Activated naive CD4-positive, alpha-beta T cell treated with anti-CD3 and anti-CD28 coated beads, Interleukin-2, amount 50 U/mL, for 24 hours (primary cell): ENCODE data around the gene CELSR1.
"Not testable (repeated sequence)": the region's sequence is repeated elsewhere in the genome, so short reads cannot be mapped to it uniquely, and the experiment has no call there.

Source experiments
- H3K27ac Mint-ChIP-seq: one replicate; pipeline ENCODE4 v1.8.0; 2021; ENCODE audit warnings: mild to moderate bottlenecking, mixed read lengths
- H3K27me3 Mint-ChIP-seq: one replicate; pipeline ENCODE4 v1.8.0; 2021; ENCODE audit warnings: mixed read lengths
- H3K36me3 Mint-ChIP-seq: one replicate; pipeline ENCODE4 v1.8.0; 2021; ENCODE audit warnings: mixed read lengths
- H3K4me1 Mint-ChIP-seq: one replicate; pipeline ENCODE4 v1.8.0; 2021; ENCODE audit warnings: mixed read lengths
- H3K4me3 Mint-ChIP-seq: one replicate; pipeline ENCODE4 v1.8.0; 2021; ENCODE audit warnings: mild to moderate bottlenecking, mixed read lengths
- H3K9me3 Mint-ChIP-seq: one replicate; pipeline ENCODE4 v1.8.0; 2021; ENCODE audit warnings: mixed read lengths

Gene CELSR1

GRCh38 chr22:46502440-46503175, 34.8 kb downstream of the CELSR1 start:
- H3K4me1 Mint-ChIP-seq, result peaks cover 16% of the 10 kb centered on the region

GRCh38 chr22:46501701-46502100, 35.7 kb downstream of the CELSR1 start:
- no peaks in the 10 kb centered on the region for H3K9me3 Mint-ChIP-seq
- no peaks in the 10 kb centered on the region for H3K36me3 Mint-ChIP-seq
- H3K27ac Mint-ChIP-seq, result no peak overlapping the region
- peaks cover 2% of the 10 kb centered on the region for H3K27me3 Mint-ChIP-seq
- H3K4me3 Mint-ChIP-seq, result no peak overlapping the region
- H3K4me1 Mint-ChIP-seq, result peaks cover 16% of the 10 kb centered on the region

More at GRCh38 chr22:46502440-46503175, 34.8 kb downstream of the CELSR1 start:
- no peaks in the 10 kb centered on the region for H3K36me3 Mint-ChIP-seq
- no peak overlapping the region for H3K27ac Mint-ChIP-seq
- no peaks in the 10 kb centered on the region for H3K9me3 Mint-ChIP-seq
- peaks cover 2% of the 10 kb centered on the region for H3K27me3 Mint-ChIP-seq
- H3K4me3 Mint-ChIP-seq, result no peak overlapping the region

GRCh38 chr22:46501265-46501664, 36.2 kb downstream of the CELSR1 start:
- peaks cover 16% of the 10 kb centered on the region for H3K4me1 Mint-ChIP-seq
- not testable (repeated sequence) for H3K27ac Mint-ChIP-seq, H3K9me3 Mint-ChIP-seq, H3K36me3 Mint-ChIP-seq, H3K27me3 Mint-ChIP-seq, H3K4me3 Mint-ChIP-seq

- Mint-ChIP-seq H3K36me3 (no peaks in the 10 kb centered on the region), H3K4me3 (no peak overlapping the region), H3K4me1 (peaks cover 16% of the 10 kb centered on the region), H3K27ac (no peak overlapping the region), H3K27me3 (peaks cover 2% of the 10 kb centered on the region), H3K9me3 (no peaks in the 10 kb centered on the region)
Observed at GRCh38 chr22:46500201-46500600, 37.2 kb downstream of the CELSR1 start.

GRCh38 chr22:46499805-46500189, 37.6 kb downstream of the CELSR1 start:
- Mint-ChIP-seq H3K9me3 (no peaks in the 10 kb centered on the region), H3K4me3 (no peak overlapping the region)

GRCh38 chr22:46491946-46492345, 45.5 kb downstream of the CELSR1 start:
- Mint-ChIP-seq H3K9me3 (no peaks in the 10 kb centered on the region), H3K36me3 (no peaks in the 10 kb centered on the region), H3K4me3 (no peak overlapping the region), H3K27ac (no peak overlapping the region), H3K4me1 (no peaks in the 10 kb centered on the region), H3K27me3 (peaks cover 2% of the 10 kb centered on the region)

More at GRCh38 chr22:46499805-46500189, 37.6 kb downstream of the CELSR1 start:
- H3K27me3 Mint-ChIP-seq, result peaks cover 2% of the 10 kb centered on the region
- H3K36me3 Mint-ChIP-seq, result no peaks in the 10 kb centered on the region
- H3K27ac Mint-ChIP-seq, result no peak overlapping the region
- H3K4me1 Mint-ChIP-seq, result peaks cover 16% of the 10 kb centered on the region

GRCh38 chr22:46490538-46490937, 46.9 kb downstream of the CELSR1 start:
- Mint-ChIP-seq H3K4me3 (no peak overlapping the region), H3K27ac (no peak overlapping the region), H3K9me3 (no peaks in the 10 kb centered on the region), H3K4me1 (no peaks in the 10 kb centered on the region), H3K27me3 (peaks cover 2% of the 10 kb centered on the region), H3K36me3 (no peaks in the 10 kb centered on the region)

- Mint-ChIP-seq H3K4me3 (no peak overlapping the region), H3K27ac (no peak overlapping the region), H3K36me3 (no peaks in the 10 kb centered on the region), H3K27me3 (peaks cover 1% of the 10 kb centered on the region), H3K9me3 (no peaks in the 10 kb centered on the region), H3K4me1 (no peaks in the 10 kb centered on the region)
Observed at GRCh38 chr22:46486996-46487717, 50.3 kb downstream of the CELSR1 start.

GRCh38 chr22:46484861-46485595, 52.4 kb downstream of the CELSR1 start:
- Mint-ChIP-seq H3K4me3 (no peak overlapping the region), H3K27ac (no peak overlapping the region), H3K27me3 (no peaks in the 10 kb centered on the region), H3K36me3 (no peaks in the 10 kb centered on the region), H3K9me3 (no peaks in the 10 kb centered on the region), H3K4me1 (peaks cover 5% of the 10 kb centered on the region)

GRCh38 chr22:46484156-46484860, 53.1 kb downstream of the CELSR1 start:
- Mint-ChIP-seq H3K4me1 (peaks cover 5% of the 10 kb centered on the region), H3K27ac (no peak overlapping the region), H3K9me3 (no peaks in the 10 kb centered on the region), H3K27me3 (no peaks in the 10 kb centered on the region), H3K4me3 (no peak overlapping the region), H3K36me3 (no peaks in the 10 kb centered on the region)

- H3K27ac Mint-ChIP-seq, result no peak overlapping the region
- H3K27me3 Mint-ChIP-seq, result no peaks in the 10 kb centered on the region
- H3K4me3 Mint-ChIP-seq, result no peak overlapping the region
- H3K9me3 Mint-ChIP-seq, result no peaks in the 10 kb centered on the region
- peaks cover 5% of the 10 kb centered on the region for H3K4me1 Mint-ChIP-seq
- no peaks in the 10 kb centered on the region for H3K36me3 Mint-ChIP-seq
Observed at GRCh38 chr22:46483353-46483752, 54.1 kb downstream of the CELSR1 start.

GRCh38 chr22:46482056-46482675, 55.3 kb downstream of the CELSR1 start:
- no peaks in the 10 kb centered on the region for H3K27me3 Mint-ChIP-seq
- H3K4me3 Mint-ChIP-seq, result no peak overlapping the region
- H3K27ac Mint-ChIP-seq, result no peak overlapping the region
- no peaks in the 10 kb centered on the region for H3K36me3 Mint-ChIP-seq
- H3K4me1 Mint-ChIP-seq, result peaks cover 5% of the 10 kb centered on the region
- H3K9me3 Mint-ChIP-seq, result no peaks in the 10 kb centered on the region

GRCh38 chr22:46481386-46481785, 56.0 kb downstream of the CELSR1 start:
- peaks cover 5% of the 10 kb centered on the region for H3K4me1 Mint-ChIP-seq
- H3K9me3 Mint-ChIP-seq, result no peaks in the 10 kb centered on the region
- H3K36me3 Mint-ChIP-seq, result no peaks in the 10 kb centered on the region
- no peak overlapping the region for H3K4me3 Mint-ChIP-seq
- H3K27me3 Mint-ChIP-seq, result no peaks in the 10 kb centered on the region
- no peak overlapping the region for H3K27ac Mint-ChIP-seq

- Mint-ChIP-seq H3K9me3 (no peaks in the 10 kb centered on the region), H3K27ac (no peak overlapping the region), H3K4me3 (no peak overlapping the region), H3K27me3 (no peaks in the 10 kb centered on the region), H3K4me1 (peaks cover 5% of the 10 kb centered on the region), H3K36me3 (peaks cover under 1% of the 10 kb centered on the region)
Observed at GRCh38 chr22:46480396-46480795, 57.0 kb downstream of the CELSR1 start.

- H3K27ac Mint-ChIP-seq, result no peak overlapping the region
- H3K4me1 Mint-ChIP-seq, result peaks cover 5% of the 10 kb centered on the region
- no peaks in the 10 kb centered on the region for H3K9me3 Mint-ChIP-seq
- H3K4me3 Mint-ChIP-seq, result no peak overlapping the region
- peaks cover 4% of the 10 kb centered on the region for H3K27me3 Mint-ChIP-seq
- H3K36me3 Mint-ChIP-seq, result peaks cover 4% of the 10 kb centered on the region
Observed at GRCh38 chr22:46479046-46479445, 58.4 kb downstream of the CELSR1 start.
